Mucosa of descending colon (tissue), 3 donors: ENCODE results near the gene CENPF. TPM values are rescaled to one million over a fixed set of nuclear protein-coding genes. Genes with fewer than 3 reads are reported as not detected.
"Not testable (repeated sequence)": the region's sequence is repeated elsewhere in the genome, so short reads cannot be mapped to it uniquely, and the experiment has no call there.

Experiments
- ATAC-seq: fragments of 200-7000 bp; cut with Tn5 transposase; one replicate; pipeline ENCODE4 v1.9.1; 2020; ENCODE audit warnings: mild to moderate bottlenecking, moderate library complexity
- DNase-seq, 3 donors: peaks; one replicate each; pipeline ENCODE4 v3.0.0-alpha.2; 2020
- H3K36me3 ChIP-seq: fragments of 200-600 bp; one replicate; pipeline ENCODE4 v1.8.0; 2021; ENCODE audit warnings: low read depth, mild to moderate bottlenecking
- H3K4me1 ChIP-seq: fragments of 200-600 bp; one replicate; pipeline ENCODE4 v1.8.0; 2021; ENCODE audit warnings: low read depth, mild to moderate bottlenecking
- H3K4me3 ChIP-seq: fragments of 200-600 bp; one replicate; pipeline ENCODE4 v1.8.0; 2021; ENCODE audit warnings: mild to moderate bottlenecking
- H3K9me3 ChIP-seq: fragments of 200-600 bp; one replicate; pipeline ENCODE4 v1.8.0; 2021; ENCODE audit warnings: mild to moderate bottlenecking
- intact Hi-C, 2 donors: fragments of 100-400 bp; cut with DNase I in 1 of 2; cut with micrococcal nuclease in 1 of 2; formaldehyde crosslinking; loops; one replicate each; pipeline versions ENCODE4 v1.11.0 to v1.11.1; 2022; cut with DNase I, micrococcal nuclease
- total RNA-seq, 3 donors: library from RNA; stranded (reverse); fragmentation: NEBNext Ultra II Directional in 2 of 3; extraction: Animal tissue kit (Norgen Biotek cat#: 25700) in 2 of 3; gene quantifications; one replicate each; pipeline versions ENCODE4 v1.2.1 to v1.2.4, GENCODE V29; 2021 to 2023
- TF ChIP-seq, protein P1 (sequence below): fragments of 200-600 bp; IDR thresholded peaks from one replicate; pipeline ENCODE4 v1.8.0; 2022; ENCODE audit warnings: antibody characterized with exemption, mild to moderate bottlenecking
- donor health status: DM: no; HTN: no; CAD: no; lungs with moderate emphysema.
- donor health status: DM: no; HTN: no; CAD: no.
- donor health status: DM: no; HTN: yes; CAD: no.

CENPF gene
- total RNA-seq, 3 donors from 2014 or later: 4.1 to 27.1 (median 6.3) TPM

GRCh38 chr1:214571281-214571680, 31.7 kb upstream of the CENPF start:
- no peak for ATAC-seq
- Histone ChIP-seq H3K4me3 (no peak overlapping the region), H3K4me1 (peaks cover 3% of the 10 kb centered on the region), H3K36me3 (no peaks in the 10 kb centered on the region), H3K9me3 (peaks cover 7% of the 10 kb centered on the region)
- no peak for DNase-seq
- TF ChIP-seq, protein P1, sequence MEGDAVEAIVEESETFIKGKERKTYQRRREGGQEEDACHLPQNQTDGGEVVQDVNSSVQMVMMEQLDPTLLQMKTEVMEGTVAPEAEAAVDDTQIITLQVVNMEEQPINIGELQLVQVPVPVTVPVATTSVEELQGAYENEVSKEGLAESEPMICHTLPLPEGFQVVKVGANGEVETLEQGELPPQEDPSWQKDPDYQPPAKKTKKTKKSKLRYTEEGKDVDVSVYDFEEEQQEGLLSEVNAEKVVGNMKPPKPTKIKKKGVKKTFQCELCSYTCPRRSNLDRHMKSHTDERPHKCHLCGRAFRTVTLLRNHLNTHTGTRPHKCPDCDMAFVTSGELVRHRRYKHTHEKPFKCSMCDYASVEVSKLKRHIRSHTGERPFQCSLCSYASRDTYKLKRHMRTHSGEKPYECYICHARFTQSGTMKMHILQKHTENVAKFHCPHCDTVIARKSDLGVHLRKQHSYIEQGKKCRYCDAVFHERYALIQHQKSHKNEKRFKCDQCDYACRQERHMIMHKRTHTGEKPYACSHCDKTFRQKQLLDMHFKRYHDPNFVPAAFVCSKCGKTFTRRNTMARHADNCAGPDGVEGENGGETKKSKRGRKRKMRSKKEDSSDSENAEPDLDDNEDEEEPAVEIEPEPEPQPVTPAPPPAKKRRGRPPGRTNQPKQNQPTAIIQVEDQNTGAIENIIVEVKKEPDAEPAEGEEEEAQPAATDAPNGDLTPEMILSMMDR: no peak
- intact Hi-C loops: no loop called here

GRCh38 chr1:214573386-214574318, 29.3 kb upstream of the CENPF start:
- intact Hi-C loops: no loop called here
- ATAC-seq (peak; percentile 72), DNase-seq (peak in 1 of 3 donors; percentile 11)
- Histone ChIP-seq H3K4me1 (peaks cover 3% of the 10 kb centered on the region), H3K36me3 (no peaks in the 10 kb centered on the region), H3K4me3 (no peak overlapping the region), H3K9me3 (peaks cover 18% of the 10 kb centered on the region)
- TF ChIP-seq, protein P1: no peak

DNA sequence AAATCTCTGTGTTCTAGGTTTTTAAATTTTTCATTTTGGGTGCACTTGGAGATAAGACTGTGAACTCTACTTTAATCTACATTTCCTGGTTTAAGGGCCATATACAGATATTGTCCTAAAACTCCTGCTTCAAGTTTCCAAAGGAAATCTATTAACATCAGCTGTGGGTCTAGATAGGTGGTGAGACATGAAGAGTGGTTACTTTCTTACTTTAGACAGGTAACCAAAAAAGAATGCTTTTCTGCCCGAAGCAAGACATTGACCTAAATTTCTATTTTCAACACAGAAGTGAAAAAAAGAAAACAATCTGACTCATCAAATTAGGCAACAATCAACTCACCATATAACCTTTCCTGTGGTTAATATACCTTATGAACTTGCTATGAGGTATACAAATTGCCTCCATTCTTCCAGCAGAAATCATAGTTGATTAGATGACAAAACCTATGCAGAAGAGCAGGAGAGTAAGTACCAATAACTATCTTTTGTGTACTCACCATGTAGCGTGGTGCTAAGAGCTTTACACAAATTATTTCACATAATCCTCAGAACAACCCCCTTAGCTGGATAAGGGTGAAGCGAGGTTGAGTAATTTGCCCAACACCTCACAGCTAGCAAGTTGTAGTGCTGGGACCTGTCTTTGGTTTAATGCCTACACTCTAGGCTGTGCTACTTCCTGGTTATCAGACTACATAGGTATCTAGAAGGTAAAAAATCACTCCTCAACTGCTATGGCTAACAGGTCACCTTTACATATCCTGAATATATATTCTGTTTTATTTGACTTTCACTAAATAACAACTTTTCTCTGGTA, 28.2 kb upstream of the CENPF start:
- no peaks in the 10 kb centered on the region for H3K36me3 ChIP-seq
- no peak for ATAC-seq
- TF ChIP-seq, protein P1: no peak
- no peak for DNase-seq
- H3K4me1 ChIP-seq: peaks cover 3% of the 10 kb centered on the region
- peaks cover 18% of the 10 kb centered on the region for H3K9me3 ChIP-seq
- intact Hi-C loops: no loop called here
- H3K4me3 ChIP-seq: no peak overlapping the region

GRCh38 chr1:214576120-214576519, 26.9 kb upstream of the CENPF start:
- DNase-seq, intact Hi-C loops, H3K4me1 ChIP-seq, H3K36me3 ChIP-seq, H3K4me3 ChIP-seq, ATAC-seq: not testable (repeated sequence)
- peaks cover 18% of the 10 kb centered on the region for H3K9me3 ChIP-seq

- Histone ChIP-seq H3K4me1 (peaks cover under 1% of the 10 kb centered on the region), H3K9me3 (peaks cover 18% of the 10 kb centered on the region), H3K36me3 (no peaks in the 10 kb centered on the region), H3K4me3 (no peak overlapping the region)
- TF ChIP-seq, protein P1: no peak
- intact Hi-C loops: no loop called here
- ATAC-seq (no peak), DNase-seq (no peak)
Measured at GRCh38 chr1:214579183-214579582, 23.8 kb upstream of the CENPF start.

GRCh38 chr1:214581785-214582184, 21.2 kb upstream of the CENPF start:
- no peak for DNase-seq
- intact Hi-C loops: no loop called here
- H3K4me1 ChIP-seq: no peaks in the 10 kb centered on the region
- TF ChIP-seq, protein P1: no peak
- peak; percentile 19 for ATAC-seq
- peaks cover 6% of the 10 kb centered on the region for H3K9me3 ChIP-seq
- H3K4me3 ChIP-seq: no peak overlapping the region
- no peaks in the 10 kb centered on the region for H3K36me3 ChIP-seq
